ENCODE results near the gene CCNA2. TPM values are rescaled to one million over a fixed set of nuclear protein-coding genes. Genes with fewer than 3 reads are reported as not detected.

CCNA2 gene
- total RNA-seq, 1 experiment from 2014 or later, result 89.2 TPM

- Histone ChIP-seq H3T11ph (ENCODE audit: low read length) (no peak overlapping the region), H4K91ac (ENCODE audit: insufficient read length, low read depth, low read length) (no peak overlapping the region), H2BK5ac (ENCODE audit: insufficient read length, low read length) (no peak overlapping the region), H3K79me1 (ENCODE audit: insufficient read depth, low read depth, low read length, poor library complexity, severe bottlenecking) (no peaks in the 10 kb centered on the region), H4K8ac (replicated peaks; ENCODE audit: insufficient read length, low read depth, low read length) (no peak overlapping the region), H3K4me1 (ENCODE audit: insufficient read depth, low read length) (no peaks in the 10 kb centered on the region), H3K9ac (ENCODE audit: extremely low read depth, insufficient read length, low read length) (no peak overlapping the region), H3K23me2 (ENCODE audit: insufficient read length, low read depth, low read length, poor library complexity, severe bottlenecking) (no peaks in the 10 kb centered on the region), H3K14ac (ENCODE audit: insufficient read depth, low read length) (no peak overlapping the region), H3K4me2 (ENCODE audit: insufficient read depth, insufficient read length, low read length) (no peak overlapping the region), H4K20me1 (ENCODE audit: control insufficient read depth, insufficient read depth, insufficient read length) (no peaks in the 10 kb centered on the region), H3K27me3 (ENCODE audit: insufficient read depth, low read length) (no peaks in the 10 kb centered on the region), H3K9me3 (ENCODE audit: control insufficient read depth, low read depth, low read length) (no peaks in the 10 kb centered on the region), H2AFZ (ENCODE audit: low read length) (no peak overlapping the region), H3K18ac (ENCODE audit: insufficient read length, low read depth, low read length) (no peak overlapping the region), H2BK120ac (ENCODE audit: low read depth, low read length, poor library complexity, severe bottlenecking) (no peak overlapping the region), H3K79me2 (ENCODE audit: insufficient read depth, low read length) (no peaks in the 10 kb centered on the region), H3K27ac (ENCODE audit: insufficient read length, low read depth, low read length) (no peak overlapping the region), H3K56ac (ENCODE audit: insufficient read length, low read depth, low read length) (no peak overlapping the region), H2AK5ac (ENCODE audit: insufficient read length, low read length) (no peak overlapping the region), H3K23ac (ENCODE audit: insufficient read length, low read depth, low read length) (no peak overlapping the region), H4K5ac (ENCODE audit: insufficient read length, low read depth, low read length) (no peak overlapping the region), H2BK20ac (ENCODE audit: low read depth, low read length, poor library complexity, severe bottlenecking) (no peak overlapping the region), H2BK15ac (ENCODE audit: low read depth, low read length) (no peak overlapping the region), H2BK12ac (ENCODE audit: insufficient read length, low read depth, low read length) (no peak overlapping the region), H3K4ac (ENCODE audit: low read depth, low read length) (no peak overlapping the region)
- Mint-ChIP-seq H3K4me3 (no peak overlapping the region), H3K27ac (no peak overlapping the region), H3K4me1 (no peaks in the 10 kb centered on the region), H3K36me3 (ENCODE audit: insufficient read depth in 1 of 3, low read depth in 3 of 3) (peaks cover 0 to 8% (median 4%) of the 10 kb centered on the region in 3 experiments; a peak in 4 of 7 replicates), H3K27me3 (ENCODE audit: low read depth) (no peaks in the 10 kb centered on the region), H3K9me3 (no peaks in the 10 kb centered on the region)
- WGBS (ENCODE audit: extremely low coverage, insufficient read length, low lambda C conversion rate), result no CpG with 5 or more reads among the region's 6 CpGs
- TF ChIP-seq, protein P1, sequence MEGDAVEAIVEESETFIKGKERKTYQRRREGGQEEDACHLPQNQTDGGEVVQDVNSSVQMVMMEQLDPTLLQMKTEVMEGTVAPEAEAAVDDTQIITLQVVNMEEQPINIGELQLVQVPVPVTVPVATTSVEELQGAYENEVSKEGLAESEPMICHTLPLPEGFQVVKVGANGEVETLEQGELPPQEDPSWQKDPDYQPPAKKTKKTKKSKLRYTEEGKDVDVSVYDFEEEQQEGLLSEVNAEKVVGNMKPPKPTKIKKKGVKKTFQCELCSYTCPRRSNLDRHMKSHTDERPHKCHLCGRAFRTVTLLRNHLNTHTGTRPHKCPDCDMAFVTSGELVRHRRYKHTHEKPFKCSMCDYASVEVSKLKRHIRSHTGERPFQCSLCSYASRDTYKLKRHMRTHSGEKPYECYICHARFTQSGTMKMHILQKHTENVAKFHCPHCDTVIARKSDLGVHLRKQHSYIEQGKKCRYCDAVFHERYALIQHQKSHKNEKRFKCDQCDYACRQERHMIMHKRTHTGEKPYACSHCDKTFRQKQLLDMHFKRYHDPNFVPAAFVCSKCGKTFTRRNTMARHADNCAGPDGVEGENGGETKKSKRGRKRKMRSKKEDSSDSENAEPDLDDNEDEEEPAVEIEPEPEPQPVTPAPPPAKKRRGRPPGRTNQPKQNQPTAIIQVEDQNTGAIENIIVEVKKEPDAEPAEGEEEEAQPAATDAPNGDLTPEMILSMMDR (conservative IDR thresholded peaks at IDR 0.05), result no peak
- no peak for DNase-seq
These were observed 23.0 kb upstream of the CCNA2 start for GRCh38 chr4:121846662-121847061.

Data from H9 (cell line).